Retinal pigment epithelial cell (primary cell): Measurements from ENCODE around the gene RALGAPA2.

Source experiments
- DNase-seq: peaks from one replicate; pipeline ENCODE4 v3.0.0-alpha.2; 2010; ENCODE audit warnings: low read depth
- H3K4me3 ChIP-seq: 2 replicates; pipeline ENCODE4 v1.5.1; 2011; ENCODE audit warnings: mild to moderate bottlenecking, low read length, control low read depth, moderate library complexity
- CTCF ChIP-seq: conservative IDR thresholded peaks from 2 replicates; pipeline ENCODE4 v1.5.1; 2011; ENCODE audit warnings: low read depth, low read length, control low read depth, inconsistent platforms

The RALGAPA2 gene

GRCh38 chr20:20568604-20569205 lies 143.7 kb downstream of the RALGAPA2 start:
- H3K4me3 ChIP-seq: no peak overlapping the region
- TF ChIP-seq CTCF: peak; percentile 80
- peak; percentile 5 for DNase-seq

DNA sequence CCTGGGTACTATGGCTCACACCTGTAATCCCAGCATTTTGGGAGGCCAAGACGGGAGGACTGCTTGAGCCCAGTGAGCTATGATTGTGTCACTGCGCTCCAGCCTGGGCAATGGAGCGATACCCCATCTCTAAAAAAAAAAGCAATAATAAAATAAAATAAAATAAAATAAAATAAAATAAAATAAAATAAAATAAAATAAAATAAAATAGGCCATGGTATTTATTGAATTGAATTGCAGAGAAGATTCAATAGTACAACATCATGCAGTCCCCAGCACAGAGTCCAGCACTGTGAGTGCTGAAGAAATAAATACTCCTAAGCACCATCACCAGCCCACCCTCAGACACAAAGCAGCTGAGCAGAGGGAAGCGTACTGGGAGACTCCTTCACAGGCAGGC lies 144.7 kb downstream of the RALGAPA2 start:
- no peak for TF ChIP-seq CTCF
- no peak overlapping the region for H3K4me3 ChIP-seq
- DNase-seq: no peak

GRCh38 chr20:20566516-20566915 lies 145.9 kb downstream of the RALGAPA2 start:
- DNase-seq: no peak
- no peak for TF ChIP-seq CTCF
- no peak overlapping the region for H3K4me3 ChIP-seq

DNA sequence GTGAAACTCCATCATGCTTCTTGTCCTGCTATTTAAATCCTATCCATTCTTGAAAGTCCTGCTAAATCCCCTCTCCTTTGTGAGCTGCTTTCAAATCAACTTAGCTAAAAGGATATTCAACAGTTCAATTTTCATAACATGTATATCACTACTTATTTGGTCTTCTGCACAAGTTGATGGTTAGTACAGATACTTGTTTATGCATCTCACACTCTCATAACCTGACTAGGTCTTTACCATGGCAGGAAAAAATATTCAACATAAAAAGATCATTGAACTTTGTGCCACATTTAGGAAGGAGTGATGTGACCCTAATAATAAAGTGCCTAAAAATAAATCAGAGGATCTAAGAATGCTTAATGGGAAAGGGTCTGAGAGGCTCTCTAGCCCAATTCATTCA lies 148.2 kb downstream of the RALGAPA2 start:
- no peak for TF ChIP-seq CTCF
- H3K4me3 ChIP-seq: no peak overlapping the region
- no peak for DNase-seq

GRCh38 chr20:20562507-20562906 lies 149.9 kb downstream of the RALGAPA2 start:
- DNase-seq: no peak
- TF ChIP-seq CTCF: no peak
- H3K4me3 ChIP-seq: no peak overlapping the region

- DNase-seq: no peak
- TF ChIP-seq CTCF: no peak
- no peak overlapping the region for H3K4me3 ChIP-seq
Observed at GRCh38 chr20:20561841-20562240, 150.6 kb downstream of the RALGAPA2 start.

- no peak for DNase-seq
- no peak for TF ChIP-seq CTCF
- H3K4me3 ChIP-seq: no peak overlapping the region
Observed at GRCh38 chr20:20561172-20561571, 151.3 kb downstream of the RALGAPA2 start.
